B cell (primary cell): ENCODE measurements around the gene FCSK. TPM values are rescaled to one million over a fixed set of nuclear protein-coding genes. Genes with fewer than 3 reads are reported as not detected.

Source experiments
- ATAC-seq: fragments of 200-7000 bp; cut with Tn5 transposase; one replicate; pipeline ENCODE4 v1.10.0; 2021; ENCODE audit warnings: low read depth, mild to moderate bottlenecking, moderate number of reproducible peaks, moderate library complexity
- CTCF ChIA-PET: fragments of 350-600 bp; sonication (Branson Sonifier 250); formaldehyde crosslinking; loops from one replicate; lab custom pipeline; 2021; ENCODE audit warnings: antibody characterized with exemption, inconsistent platforms; lab: Charles Lee
- POLR2A ChIA-PET: fragments of 350-600 bp; sonication (Branson Sonifier 250); formaldehyde crosslinking; loops from one replicate; lab custom pipeline; 2021; ENCODE audit warnings: antibody characterized with exemption; lab: Charles Lee
- DNase-seq: peaks from one replicate; pipeline ENCODE4 v3.0.0; 2013
- H2AFZ ChIP-seq: 2 replicates; pipeline ENCODE4 v1.6.1; 2012; ENCODE audit warnings: mild to moderate bottlenecking, low read depth, low read length; ENCODE audit not compliant: insufficient read depth, poor library complexity, severe bottlenecking
- H3K27ac ChIP-seq, 2 donors: 1 replicate in 1 of 2; 2 replicates in 1 of 2; pipeline ENCODE4 v1.5.1; 2012 to 2013; ENCODE audit warnings: low read length in 2 of 2, mild to moderate bottlenecking in 2 of 2, moderate library complexity in 1 of 2
- H3K27me3 ChIP-seq, 4 experiments: fragments of 200-600 bp in 1 of 4; sonication (generic) in 1 of 4; replicated peaks in 1 of 4; 1 replicate in 2 of 4; 2 replicates in 2 of 4; pipeline versions ENCODE4 v1.6.1 to v1.7.0; 2013 to 2016; ENCODE audit warnings: low read length in 3 of 4, mild to moderate bottlenecking in 2 of 4, mixed read lengths in 1 of 4, moderate library complexity in 1 of 4; ENCODE audit not compliant: insufficient read depth in 4 of 4, control insufficient read depth in 3 of 4; ENCODE audit errors: control extremely low read depth in 1 of 4
- H3K36me3 ChIP-seq, 2 experiments: replicated peaks in 1 of 2; 1 replicate in 1 of 2; 2 replicates in 1 of 2; pipeline versions ENCODE4 v1.6.1 to v1.7.1; 2013; ENCODE audit warnings: low read length in 1 of 2; ENCODE audit not compliant: insufficient read depth in 2 of 2, control insufficient read depth in 1 of 2; ENCODE audit errors: control extremely low read depth in 1 of 2, extremely low read depth in 1 of 2
- H3K4me1 ChIP-seq, 2 donors: fragments of 200-600 bp in 1 of 2; sonication (generic) in 1 of 2; 1 replicate in 1 of 2; 2 replicates in 1 of 2; pipeline versions ENCODE4 v1.5.1 to v1.6.1; 2013 to 2017; ENCODE audit warnings: low read length in 2 of 2; ENCODE audit not compliant: control insufficient read depth in 2 of 2, insufficient read depth in 2 of 2
- H3K4me2 ChIP-seq: replicated peaks from 2 replicates; pipeline ENCODE3; 2012; ENCODE audit warnings: mild to moderate bottlenecking, low read depth, low read length; ENCODE audit not compliant: poor library complexity, severe bottlenecking
- H3K4me3 ChIP-seq, 5 experiments: fragments of 200-600 bp in 1 of 5; sonication (generic) in 1 of 5; 1 replicate in 3 of 5; 2 replicates in 2 of 5; pipeline versions ENCODE4 v1.5.1 to v1.7.0; 2011 to 2016; ENCODE audit warnings: low read length in 4 of 5, mild to moderate bottlenecking in 4 of 5, low read depth in 2 of 5, control low read depth in 1 of 5, moderate library complexity in 1 of 5; ENCODE audit not compliant: insufficient read depth in 1 of 5; ENCODE audit errors: control extremely low read depth in 1 of 5, extremely low read depth in 1 of 5
- H3K79me2 ChIP-seq: fragments of 200-600 bp; sonication (generic); one replicate; pipeline ENCODE4 v1.6.0; 2016; ENCODE audit warnings: low read length; ENCODE audit not compliant: control insufficient read depth, insufficient read depth
- H3K9ac ChIP-seq: fragments of 200-600 bp; sonication (generic); 2 replicates; pipeline ENCODE4 v1.6.1; 2017; ENCODE audit warnings: mild to moderate bottlenecking, low read length, moderate library complexity
- H3K9me3 ChIP-seq, 3 donors: one replicate each; pipeline versions ENCODE4 v1.6.1 to v1.7.1; 2013; ENCODE audit warnings: low read length in 2 of 3; ENCODE audit not compliant: control insufficient read depth in 2 of 3, insufficient read depth in 1 of 3; ENCODE audit errors: control extremely low read depth in 1 of 3
- H4K20me1 ChIP-seq: 2 replicates; pipeline ENCODE4 v1.6.0; 2012; ENCODE audit warnings: mild to moderate bottlenecking, low read length; ENCODE audit not compliant: insufficient read depth, control insufficient read depth, poor library complexity, severe bottlenecking
- H3K27ac Mint-ChIP-seq: one replicate; pipeline ENCODE4 v1.8.0; 2021; ENCODE audit warnings: mixed read lengths
- H3K27me3 Mint-ChIP-seq: one replicate; pipeline ENCODE4 v1.8.0; 2021; ENCODE audit warnings: mixed read lengths
- H3K4me1 Mint-ChIP-seq: one replicate; pipeline ENCODE4 v1.8.0; 2021; ENCODE audit warnings: mixed read lengths
- H3K4me3 Mint-ChIP-seq: one replicate; pipeline ENCODE4 v1.8.0; 2021; ENCODE audit warnings: mixed read lengths
- H3K9me3 Mint-ChIP-seq: one replicate; pipeline ENCODE4 v1.8.0; 2022; ENCODE audit warnings: mixed read lengths; ENCODE audit not compliant: insufficient read depth
- EZH2 ChIP-seq: IDR thresholded peaks from 2 replicates; pipeline ENCODE4 v1.6.1; 2012; ENCODE audit warnings: borderline replicate concordance, low read depth, mild to moderate bottlenecking, moderate library complexity, low read length; ENCODE audit not compliant: insufficient read depth, poor library complexity, severe bottlenecking
- WGBS: methylation state at CpG from one replicate; pipeline ENCODE4 v1.1.5; 2013; ENCODE audit warnings: missing lambda C conversion rate; ENCODE audit not compliant: insufficient coverage; 5-methylcytosine and 5-hydroxymethylcytosine counted together
- intact Hi-C: fragments of 100-400 bp; cut with micrococcal nuclease; formaldehyde crosslinking; loops from one replicate; pipeline ENCODE4 v1.10.0; 2022
- polyA plus RNA-seq: library from polyadenylated mRNA; depleted of rRNA; stranded (reverse); fragments of >200 nt; gene quantifications from 2 replicates; pipeline ENCODE4 v1.2.3, GENCODE V29; 2012
- total RNA-seq, 2 donors: library from RNA; stranded (reverse); fragments of 120-200 nt in 1 of 2; gene quantifications; 1 replicate in 1 of 2; 2 replicates in 1 of 2; pipeline versions ENCODE4 v1.2.3 to v1.2.4, GENCODE V29; 2013 to 2022
- TF ChIP-seq, protein P1 (sequence below): fragments of 200-600 bp; IDR thresholded peaks from one replicate; pipeline ENCODE4 v1.8.0; 2022; ENCODE audit warnings: antibody characterized with exemption, mild to moderate bottlenecking

The FCSK gene
- total and polyA plus RNA-seq, 2 donors (not counting 1 experiment from before 2014, with no cell fraction given) = 19.4 to 24.8 TPM

DNA sequence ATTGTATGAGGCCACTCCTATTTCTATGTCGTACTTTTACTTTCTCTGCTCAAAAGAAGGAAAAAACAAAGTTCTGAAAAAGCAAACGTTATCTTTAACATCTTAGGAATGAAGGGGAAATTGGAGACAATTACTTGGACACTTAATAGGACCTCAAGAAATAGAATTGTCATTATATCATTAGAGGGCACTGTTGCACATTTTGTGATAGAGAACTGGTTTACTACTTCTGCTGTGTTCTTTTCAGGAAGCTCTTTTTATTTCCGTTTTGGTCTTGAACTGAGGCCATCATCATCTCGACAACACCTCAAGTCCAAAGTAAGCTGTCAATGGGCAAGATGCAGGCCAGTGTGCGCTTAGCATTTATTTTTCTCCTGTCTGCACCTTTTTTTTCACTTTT is 54.4 kb downstream of the FCSK start:
- peaks cover 4 to 55% of the 10 kb centered on the region in 2 experiments for H3K36me3 ChIP-seq
- H3K27ac ChIP-seq = no peak overlapping the region
- Mint-ChIP-seq H3K9me3 (no peaks in the 10 kb centered on the region), H3K27ac (peak overlapping the region; percentile 75), H3K4me1 (peaks cover 7% of the 10 kb centered on the region), H3K4me3 (no peak overlapping the region), H3K27me3 (no peaks in the 10 kb centered on the region)
- no peaks in the 10 kb centered on the region for H4K20me1 ChIP-seq
- peak overlapping the region; percentile 14 for H3K4me2 ChIP-seq
- H3K4me1 ChIP-seq = peaks cover 3 to 5% of the 10 kb centered on the region in 2 donors
- intact Hi-C loops = loop anchor here (1.0 kb wide), 1 partner anchor 145 kb away; no protein-coding TSS in a partner anchor
- H3K9me3 ChIP-seq = no peaks in the 10 kb centered on the region
- no peak for TF ChIP-seq EZH2
- TF ChIP-seq, protein P1, sequence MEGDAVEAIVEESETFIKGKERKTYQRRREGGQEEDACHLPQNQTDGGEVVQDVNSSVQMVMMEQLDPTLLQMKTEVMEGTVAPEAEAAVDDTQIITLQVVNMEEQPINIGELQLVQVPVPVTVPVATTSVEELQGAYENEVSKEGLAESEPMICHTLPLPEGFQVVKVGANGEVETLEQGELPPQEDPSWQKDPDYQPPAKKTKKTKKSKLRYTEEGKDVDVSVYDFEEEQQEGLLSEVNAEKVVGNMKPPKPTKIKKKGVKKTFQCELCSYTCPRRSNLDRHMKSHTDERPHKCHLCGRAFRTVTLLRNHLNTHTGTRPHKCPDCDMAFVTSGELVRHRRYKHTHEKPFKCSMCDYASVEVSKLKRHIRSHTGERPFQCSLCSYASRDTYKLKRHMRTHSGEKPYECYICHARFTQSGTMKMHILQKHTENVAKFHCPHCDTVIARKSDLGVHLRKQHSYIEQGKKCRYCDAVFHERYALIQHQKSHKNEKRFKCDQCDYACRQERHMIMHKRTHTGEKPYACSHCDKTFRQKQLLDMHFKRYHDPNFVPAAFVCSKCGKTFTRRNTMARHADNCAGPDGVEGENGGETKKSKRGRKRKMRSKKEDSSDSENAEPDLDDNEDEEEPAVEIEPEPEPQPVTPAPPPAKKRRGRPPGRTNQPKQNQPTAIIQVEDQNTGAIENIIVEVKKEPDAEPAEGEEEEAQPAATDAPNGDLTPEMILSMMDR = no peak
- H3K4me3 ChIP-seq = no peak overlapping the region
- ATAC-seq (no peak), DNase-seq (peak; percentile 39)
- ChIA-PET CTCF (interaction anchor here (0.7 to 1.0 kb wide), 2 partner anchors 9 to 16 kb away, joined by 3 to 4 read pairs; no protein-coding TSS in a partner anchor), POLR2A (interaction anchor here (0.8 to 1.4 kb wide), 2 partner anchors 14 to 127 kb away, joined by 3 to 9 read pairs; partner anchors contain the start of gene COG4)
- no peak overlapping the region for H3K9ac ChIP-seq
- 19% methylated on average over 3 of the region's 5 CpGs for WGBS
- H2AFZ ChIP-seq = peak overlapping the region; percentile 35
- no peaks in the 10 kb centered on the region for H3K79me2 ChIP-seq
- H3K27me3 ChIP-seq = no peaks in the 10 kb centered on the region

DNA sequence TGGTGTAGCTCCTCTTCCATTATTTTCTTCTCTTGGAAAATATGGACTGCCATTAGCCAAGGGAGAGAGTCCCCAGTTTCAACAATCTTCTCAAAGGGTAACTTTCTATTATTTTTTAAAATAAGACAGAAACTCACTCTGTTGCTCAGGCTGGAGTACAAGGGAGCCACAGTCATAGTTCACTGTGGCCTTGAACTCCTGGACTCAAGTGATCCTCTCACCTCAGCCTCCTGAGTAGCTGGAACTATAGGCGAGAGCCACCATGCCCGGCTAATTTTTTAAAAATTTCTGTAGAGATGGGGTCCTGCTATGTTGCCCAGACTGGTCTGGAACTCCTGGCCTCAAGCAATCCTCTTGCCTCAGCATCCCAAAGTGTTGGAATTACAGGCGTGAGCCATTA is 55.8 kb downstream of the FCSK start:
- Histone ChIP-seq H3K79me2 (no peaks in the 10 kb centered on the region), H3K27me3 (no peaks in the 10 kb centered on the region), H3K4me1 (peaks cover 3 to 5% of the 10 kb centered on the region in 2 donors), H3K27ac (no peak overlapping the region), H3K4me2 (no peak overlapping the region), H3K9ac (no peak overlapping the region), H3K4me3 (no peak overlapping the region), H2AFZ (no peak overlapping the region), H3K36me3 (peaks cover 8 to 57% of the 10 kb centered on the region in 2 experiments), H3K9me3 (no peaks in the 10 kb centered on the region), H4K20me1 (no peaks in the 10 kb centered on the region)
- intact Hi-C loops = no loop called here
- Mint-ChIP-seq H3K27ac (no peak overlapping the region), H3K4me3 (no peak overlapping the region), H3K9me3 (no peaks in the 10 kb centered on the region), H3K27me3 (no peaks in the 10 kb centered on the region), H3K4me1 (peaks cover 7% of the 10 kb centered on the region)
- TF ChIP-seq EZH2 = no peak
- TF ChIP-seq, protein P1 = no peak
- POLR2A ChIA-PET = no interaction called here
- 100% methylated on average over 1 of the region's 3 CpGs for WGBS
- DNase-seq = no peak
- no peak for ATAC-seq
- CTCF ChIA-PET = interaction anchor here (0.6 kb wide), 1 partner anchor 143 kb away, joined by 3 read pairs; no protein-coding TSS in a partner anchor
